ENCODE data around the gene LRP3. TPM values are rescaled to one million over a fixed set of nuclear protein-coding genes. Genes with fewer than 3 reads are reported as not detected.

Gene LRP3
- total and polyA plus RNA-seq, 12 donors: 1.4 to 92.8 (median 52.2) TPM

- TF ChIP-seq POLR2A (IDR thresholded peaks at IDR 0.05) (no peak), CTCF (IDR thresholded peaks at IDR 0.05) (no peak)
- peaks cover 0 to 3% of the 10 kb centered on the region in 2 donors for H3K4me1 ChIP-seq (replicated peaks in 1 of 2)
- intact Hi-C loops (cut with DNase I): no loop called here
- peak overlapping the region in 1 of 4 donors; percentile 42 for H3K4me3 ChIP-seq
- 2 to 17% (median 3%) methylated on average over 1 to 66 of the region's 66 CpGs for WGBS, 4 donors
- no peak overlapping the region for H3K27ac ChIP-seq
- H3K27me3 ChIP-seq: peaks cover 35% of the 10 kb centered on the region
- no peak for DNase-seq
- no peaks in the 10 kb centered on the region for H3K36me3 ChIP-seq (replicated peaks in 1 of 2)
- H3K9me3 ChIP-seq (replicated peaks in 1 of 3): no peaks in the 10 kb centered on the region
These were observed 32.6 kb downstream of the LRP3 start for GRCh38 chr19:33226550-33227241.

GRCh38 chr19:33227242-33227650, 33.1 kb downstream of the LRP3 start:
- H3K9me3 ChIP-seq (replicated peaks in 1 of 3): no peaks in the 10 kb centered on the region
- H3K36me3 ChIP-seq (replicated peaks in 1 of 2): no peaks in the 10 kb centered on the region
- peaks cover 0 to 3% of the 10 kb centered on the region in 2 donors for H3K4me1 ChIP-seq (replicated peaks in 1 of 2)
- H3K4me3 ChIP-seq: peak overlapping the region in 1 of 4 donors; percentile 42
- DNase-seq: no peak
- H3K27me3 ChIP-seq: peaks cover 35% of the 10 kb centered on the region
- WGBS, 4 donors: 26 to 37% (median 29%) methylated on average over 13 to 18 of the region's 18 CpGs
- TF ChIP-seq POLR2A (IDR thresholded peaks at IDR 0.05): no peak
- no peak for TF ChIP-seq CTCF (IDR thresholded peaks at IDR 0.05)
- H3K27ac ChIP-seq: no peak overlapping the region
- intact Hi-C loops (cut with DNase I): no loop called here

GRCh38 chr19:33227870-33228599, 33.9 kb downstream of the LRP3 start:
- TF ChIP-seq POLR2A (IDR thresholded peaks at IDR 0.05) (no peak), CTCF (IDR thresholded peaks at IDR 0.05) (no peak)
- Histone ChIP-seq H3K27me3 (peaks cover 35% of the 10 kb centered on the region), H3K27ac (no peak overlapping the region), H3K4me3 (no peak overlapping the region), H3K4me1 (replicated peaks in 1 of 2) (peaks cover 0 to 3% of the 10 kb centered on the region in 2 donors), H3K9me3 (replicated peaks in 1 of 3) (no peaks in the 10 kb centered on the region), H3K36me3 (replicated peaks in 1 of 2) (no peaks in the 10 kb centered on the region)
- no peak for DNase-seq
- WGBS, 4 donors: 84 to 96% (median 91%) methylated on average over 1 of the region's 1 CpG
- intact Hi-C loops (cut with DNase I): no loop called here

- Histone ChIP-seq H3K27me3 (peaks cover 25% of the 10 kb centered on the region), H3K27ac (no peak overlapping the region), H3K9me3 (replicated peaks in 1 of 3) (no peaks in the 10 kb centered on the region), H3K36me3 (replicated peaks in 1 of 2) (no peaks in the 10 kb centered on the region), H3K4me3 (no peak overlapping the region), H3K4me1 (replicated peaks in 1 of 2) (peaks cover 0 to 3% of the 10 kb centered on the region in 2 donors)
- 85 to 91% (median 87%) methylated on average over 5 of the region's 5 CpGs for WGBS, 4 donors
- intact Hi-C loops (cut with DNase I): loop anchor here in 1 of 2 donors (5.0 kb wide), 1 partner anchor 537 kb away; no protein-coding TSS in a partner anchor
- DNase-seq: no peak
- TF ChIP-seq CTCF (IDR thresholded peaks at IDR 0.05) (no peak), POLR2A (IDR thresholded peaks at IDR 0.05) (no peak)
These were observed 35.8 kb downstream of the LRP3 start for GRCh38 chr19:33229962-33230361.

All from adrenal gland (tissue), 12 donors.